HG02938 (cell line): ENCODE data around the gene ULK3.

ENCODE experiments used
- ATAC-seq: cut with Tn5 transposase; IDR thresholded peaks from one replicate; pipeline ENCODE4 v1.9.1; 2021; ENCODE audit warnings: mild to moderate bottlenecking, moderate library complexity; ENCODE audit not compliant: unreplicated experiment

The ULK3 gene

GRCh38 chr15:74824976-74825375 lies 18.0 kb downstream of the ULK3 start:
- ATAC-seq = no peak

- no peak for ATAC-seq
Measured at GRCh38 chr15:74823324-74823723, 19.6 kb downstream of the ULK3 start.

GRCh38 chr15:74822233-74822632 lies 20.7 kb downstream of the ULK3 start:
- ATAC-seq = no peak

GRCh38 chr15:74821790-74822158 lies 21.2 kb downstream of the ULK3 start:
- no peak for ATAC-seq

- peak; percentile 78 for ATAC-seq
Measured at GRCh38 chr15:74821091-74821789, 21.7 kb downstream of the ULK3 start.

- no peak for ATAC-seq
Measured at GRCh38 chr15:74820056-74820455, 22.9 kb downstream of the ULK3 start.

GRCh38 chr15:74817370-74817737 lies 25.6 kb downstream of the ULK3 start:
- ATAC-seq = no peak

GRCh38 chr15:74816624-74817369 lies 26.2 kb downstream of the ULK3 start:
- ATAC-seq = no peak

GRCh38 chr15:74815961-74816360 lies 27.0 kb downstream of the ULK3 start:
- no peak for ATAC-seq

GRCh38 chr15:74815121-74815934 lies 27.6 kb downstream of the ULK3 start:
- ATAC-seq = no peak

GRCh38 chr15:74812533-74812932 lies 30.4 kb downstream of the ULK3 start, which contains the start of gene LMAN1L:
Gene LMAN1L, plus strand, starts transcription at chr15:74812835. Its CDS starts 20 bp downstream, at chr15:74812855.
- no peak for ATAC-seq

GRCh38 chr15:74809956-74810355 lies 33.0 kb downstream of the ULK3 start:
- no peak for ATAC-seq

- no peak for ATAC-seq
Measured at GRCh38 chr15:74809242-74809641, 33.7 kb downstream of the ULK3 start.

- ATAC-seq = no peak
Measured at GRCh38 chr15:74808840-74809229, 34.1 kb downstream of the ULK3 start.

- no peak for ATAC-seq
Measured at GRCh38 chr15:74808078-74808839, 34.7 kb downstream of the ULK3 start.

GRCh38 chr15:74807282-74807681 lies 35.7 kb downstream of the ULK3 start:
- no peak for ATAC-seq

GRCh38 chr15:74804935-74805334 lies 38.0 kb downstream of the ULK3 start:
- ATAC-seq = no peak

- ATAC-seq = no peak
Measured at GRCh38 chr15:74802862-74803447, 40.0 kb downstream of the ULK3 start.

- ATAC-seq = no peak
Measured at GRCh38 chr15:74802290-74802689, 40.7 kb downstream of the ULK3 start.

GRCh38 chr15:74801311-74801997 lies 41.5 kb downstream of the ULK3 start:
- ATAC-seq = no peak
